ENCODE data around the gene MMS19.
"Not testable (repeated sequence)": the region's sequence is repeated elsewhere in the genome, so short reads cannot be mapped to it uniquely, and the experiment has no call there.

Gene MMS19

DNA sequence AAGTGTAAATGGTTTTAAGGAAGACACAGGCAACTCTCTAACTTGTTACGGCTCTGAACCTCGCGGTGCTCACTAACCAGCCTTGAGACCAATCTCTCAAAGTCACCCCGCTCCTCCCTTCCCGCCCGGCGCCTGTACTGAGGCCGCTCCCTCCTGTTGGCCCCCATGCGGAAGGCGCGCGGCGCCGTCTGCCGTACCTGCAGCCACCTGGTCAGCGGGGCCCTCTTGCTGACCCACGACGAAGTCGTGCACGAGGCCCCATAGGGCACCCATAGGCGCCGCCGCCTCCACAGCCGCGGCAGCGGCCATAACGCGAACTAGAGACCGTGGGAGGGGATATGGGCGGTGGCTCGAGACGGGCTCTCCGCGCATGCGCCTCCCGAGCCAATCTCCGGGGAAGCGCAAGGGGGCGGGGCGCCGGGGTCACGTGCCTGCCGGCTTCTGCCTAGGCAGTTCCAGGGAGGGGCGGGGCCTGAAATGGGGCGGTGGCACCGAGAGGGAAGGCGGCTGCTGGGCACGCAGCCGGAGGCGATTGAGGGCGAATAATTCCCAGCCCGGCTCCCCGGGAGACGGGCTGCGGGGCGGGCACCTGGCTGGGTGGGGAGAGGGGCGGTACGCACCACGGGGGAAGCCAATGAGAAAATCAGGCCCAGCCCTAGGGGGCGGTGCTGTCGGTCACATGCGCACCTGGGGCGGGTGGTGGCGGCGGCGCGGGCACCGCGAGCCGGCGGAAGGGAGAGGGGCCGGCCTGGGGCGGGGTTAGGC is at the start of gene MMS19:
Gene MMS19, minus strand, starts transcription at position 347 of the 765 bp plus-strand sequence. Its CDS starts 38 bp downstream, at position 309.
- DNase-seq (ENCODE audit: low read depth in 1 of 2, low spot score in 1 of 2) = peak; percentile 99

DNA sequence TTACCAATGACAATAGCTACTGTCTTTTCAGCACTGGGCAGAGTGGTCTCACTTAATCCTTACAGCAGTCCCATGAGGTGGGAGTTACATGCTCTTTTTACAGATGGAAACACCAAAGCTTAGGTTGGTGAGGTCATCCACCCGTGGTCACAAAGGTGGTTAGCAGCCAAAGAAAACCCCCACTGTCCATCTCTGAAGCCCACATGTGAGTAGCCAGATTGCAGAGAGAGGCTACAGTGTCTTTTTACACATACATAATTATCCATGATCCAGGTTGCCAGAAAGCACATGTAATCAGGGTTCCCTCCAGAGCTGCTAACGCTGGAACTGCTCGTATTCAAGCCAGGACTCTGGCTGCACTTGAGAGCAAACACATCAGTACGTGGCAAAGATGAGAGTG is 49.7 kb upstream of the MMS19 start:
- DNase-seq (ENCODE audit: low read depth in 1 of 2, low spot score in 1 of 2) = no peak

DNA sequence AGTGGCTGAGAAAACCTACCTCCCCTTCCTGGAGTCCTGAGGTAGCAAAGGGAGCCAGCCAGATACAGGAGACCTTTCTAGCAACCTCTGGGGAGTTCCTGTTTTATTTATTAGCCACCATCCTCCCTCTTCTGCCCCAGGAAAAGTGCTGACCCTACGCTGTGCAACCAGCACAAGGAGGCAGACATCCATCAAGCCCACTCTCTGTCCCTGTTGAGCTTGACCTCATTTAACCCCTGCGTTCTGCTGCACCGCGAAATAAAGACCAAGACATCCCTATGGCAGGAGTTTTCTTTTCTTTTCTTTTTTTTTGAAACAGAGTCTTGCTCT is 49.0 kb upstream of the MMS19 start:
- no peak for DNase-seq (ENCODE audit: low read depth in 1 of 2, low spot score in 1 of 2)

- no peak for DNase-seq (ENCODE audit: low read depth in 1 of 2, low spot score in 1 of 2)
These were observed 48.4 kb upstream of the MMS19 start for GRCh38 chr10:97546456-97547270.

- peak; percentile 16 to 55 for DNase-seq (ENCODE audit: low read depth in 1 of 2, low spot score in 1 of 2)
These were observed 44.9 kb upstream of the MMS19 start for GRCh38 chr10:97543025-97543546.

DNA sequence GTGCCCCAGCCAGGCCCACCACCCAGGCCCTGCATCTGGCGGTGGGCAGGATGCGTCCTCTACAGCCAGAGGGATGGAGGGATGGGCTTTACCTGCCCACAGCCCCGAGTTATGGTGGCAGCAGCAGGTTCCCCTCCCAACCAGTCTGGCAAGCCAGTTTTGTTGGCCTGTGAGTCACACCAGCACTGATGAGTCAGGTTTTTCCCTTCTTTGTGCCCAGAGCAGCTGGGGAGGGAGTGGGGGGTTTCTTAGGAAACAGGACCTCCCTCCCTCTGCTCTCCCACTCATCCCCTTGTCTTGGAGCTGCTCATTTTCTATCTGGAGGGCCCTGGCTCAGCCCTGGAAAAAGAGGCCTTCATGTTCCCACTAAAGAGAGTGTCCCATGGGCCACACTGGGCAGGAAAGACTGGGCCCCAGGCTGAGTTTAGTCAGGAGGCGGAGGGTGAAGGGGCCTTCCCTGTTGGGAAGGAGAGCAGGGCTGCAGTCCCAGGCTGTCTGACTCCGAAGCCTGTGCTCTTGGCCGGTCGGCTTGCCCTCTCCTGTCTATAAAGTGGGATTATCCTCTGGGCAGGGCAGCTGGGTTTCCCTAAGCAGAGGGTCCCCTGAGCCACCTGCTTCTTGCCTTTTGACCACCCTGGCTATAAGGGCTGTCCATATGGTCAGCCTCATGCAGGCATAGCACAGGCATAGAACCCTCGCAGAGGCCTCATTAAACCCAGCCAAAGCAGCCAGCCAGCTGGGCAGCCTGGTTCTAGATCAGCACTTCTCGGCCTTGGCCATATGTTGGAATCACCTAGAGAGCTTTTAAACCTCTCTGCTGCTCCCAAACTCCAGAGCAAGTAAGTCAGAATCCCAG is 44.2 kb upstream of the MMS19 start:
- DNase-seq (ENCODE audit: low read depth in 1 of 2, low spot score in 1 of 2) = peak in 1 of 2 donors; percentile 46

GRCh38 chr10:97540669-97541500 is 42.7 kb upstream of the MMS19 start:
- no peak for DNase-seq (ENCODE audit: low read depth in 1 of 2, low spot score in 1 of 2)

DNA sequence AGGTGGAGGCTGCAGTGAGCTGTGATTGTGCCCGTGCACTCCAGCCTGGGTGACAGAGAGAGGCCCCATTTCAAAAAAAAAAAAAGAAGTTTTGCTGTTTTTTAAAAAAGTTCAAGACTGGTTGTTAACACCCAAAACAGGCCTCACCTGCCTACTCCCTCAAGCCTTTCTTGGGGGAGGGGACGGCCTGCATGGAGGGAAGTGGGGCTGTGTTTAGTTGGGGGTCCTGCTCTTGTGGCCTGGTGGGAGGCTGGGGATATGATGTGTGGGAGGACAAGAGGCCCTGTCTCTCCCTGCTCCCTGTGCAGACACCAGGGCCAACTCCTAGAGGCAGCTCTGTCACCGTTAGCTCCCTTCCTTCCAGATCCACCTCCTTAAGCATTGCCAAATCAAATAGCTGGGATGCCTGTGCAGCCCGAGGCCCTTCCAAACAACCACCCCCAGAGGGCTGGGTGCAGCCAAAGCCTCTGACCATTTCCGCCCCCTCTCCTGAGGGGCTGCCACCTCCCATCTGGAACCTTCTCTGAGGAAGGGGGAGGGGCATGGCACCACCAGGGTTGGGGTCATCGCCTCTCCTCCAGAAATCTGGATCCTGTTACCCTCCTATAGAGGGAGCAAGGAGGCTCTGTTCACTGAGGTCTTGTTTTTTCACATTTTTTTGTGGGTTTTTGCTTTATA is 41.4 kb upstream of the MMS19 start:
- DNase-seq (ENCODE audit: low read depth in 1 of 2, low spot score in 1 of 2) = no peak

GRCh38 chr10:97538839-97539238 is 40.6 kb upstream of the MMS19 start:
- no peak for DNase-seq (ENCODE audit: low read depth in 1 of 2, low spot score in 1 of 2)

DNA sequence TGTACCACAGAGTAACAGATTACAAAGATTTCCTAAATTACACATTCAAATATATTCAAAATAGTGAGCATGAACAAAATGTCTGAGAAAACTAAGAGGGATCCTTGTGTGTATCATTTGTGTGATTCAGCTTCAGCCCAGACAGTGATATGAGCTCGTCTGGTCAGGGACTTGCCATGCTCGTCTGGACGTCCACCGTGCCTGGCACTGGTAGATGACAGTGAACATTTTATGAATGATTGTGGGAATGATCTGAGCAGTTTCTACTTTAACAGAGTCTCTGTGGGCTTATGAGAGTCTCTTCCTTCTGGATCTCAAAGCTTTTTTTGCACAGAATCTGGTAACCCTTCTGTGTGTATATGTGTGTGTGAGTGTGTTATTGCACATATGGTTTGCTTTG is 40.2 kb upstream of the MMS19 start:
- DNase-seq (ENCODE audit: low read depth in 1 of 2, low spot score in 1 of 2) = no peak

GRCh38 chr10:97537186-97537869 is 39.1 kb upstream of the MMS19 start:
- DNase-seq (ENCODE audit: low read depth in 1 of 2, low spot score in 1 of 2) = no peak

DNA sequence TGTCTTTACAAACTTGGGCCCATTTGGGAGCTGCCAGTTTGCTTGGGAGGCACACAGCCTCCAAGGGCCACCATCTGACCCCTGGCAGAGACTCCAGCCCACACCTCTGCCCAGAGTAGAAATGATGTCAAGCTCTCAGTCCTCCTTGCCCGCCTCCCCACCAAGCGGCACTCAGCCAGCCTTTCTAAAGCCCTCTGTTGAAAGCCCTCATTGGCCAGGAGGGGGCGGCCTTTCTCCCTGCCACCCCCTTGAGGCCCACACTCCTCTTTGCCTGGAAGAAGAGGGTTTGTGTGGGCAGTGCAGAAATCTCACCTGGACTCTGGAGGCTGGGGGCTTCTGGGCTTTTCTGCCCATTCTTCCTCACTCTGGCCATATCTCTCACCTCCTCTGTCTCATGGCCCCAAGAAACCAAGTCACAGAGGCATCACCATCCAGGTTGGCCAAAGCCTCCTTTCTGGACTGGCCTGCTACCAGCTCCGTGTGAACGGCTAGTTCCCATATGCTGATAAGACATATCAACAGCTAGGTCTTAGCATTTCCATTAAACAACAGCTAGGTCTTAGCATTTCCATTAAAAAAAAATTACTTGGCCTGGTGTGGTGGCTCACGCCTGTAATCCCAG is 36.6 kb upstream of the MMS19 start:
- peak in 1 of 2 donors; percentile 32 for DNase-seq (ENCODE audit: low read depth in 1 of 2, low spot score in 1 of 2)

DNA sequence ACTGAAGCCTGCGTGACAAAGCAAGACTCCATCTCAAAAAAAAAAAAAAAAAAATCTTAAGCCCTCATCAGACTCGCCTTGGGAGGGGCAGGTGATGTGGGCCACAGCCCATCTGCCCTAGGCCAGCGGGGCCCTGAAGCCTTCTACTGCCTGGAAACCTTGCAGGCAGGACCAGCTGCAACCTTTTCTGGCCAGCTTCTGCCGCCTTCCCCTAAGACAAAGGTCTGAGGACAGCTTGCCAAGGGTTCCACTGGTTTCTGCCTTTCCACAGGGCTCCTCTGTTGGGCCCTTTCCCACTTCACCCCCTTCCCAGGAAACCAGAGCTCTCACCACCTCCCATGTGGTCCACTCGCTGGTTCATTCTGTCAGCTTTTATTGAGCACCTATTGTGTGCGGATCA is 35.7 kb upstream of the MMS19 start:
- DNase-seq (ENCODE audit: low read depth in 1 of 2, low spot score in 1 of 2) = no peak

DNA sequence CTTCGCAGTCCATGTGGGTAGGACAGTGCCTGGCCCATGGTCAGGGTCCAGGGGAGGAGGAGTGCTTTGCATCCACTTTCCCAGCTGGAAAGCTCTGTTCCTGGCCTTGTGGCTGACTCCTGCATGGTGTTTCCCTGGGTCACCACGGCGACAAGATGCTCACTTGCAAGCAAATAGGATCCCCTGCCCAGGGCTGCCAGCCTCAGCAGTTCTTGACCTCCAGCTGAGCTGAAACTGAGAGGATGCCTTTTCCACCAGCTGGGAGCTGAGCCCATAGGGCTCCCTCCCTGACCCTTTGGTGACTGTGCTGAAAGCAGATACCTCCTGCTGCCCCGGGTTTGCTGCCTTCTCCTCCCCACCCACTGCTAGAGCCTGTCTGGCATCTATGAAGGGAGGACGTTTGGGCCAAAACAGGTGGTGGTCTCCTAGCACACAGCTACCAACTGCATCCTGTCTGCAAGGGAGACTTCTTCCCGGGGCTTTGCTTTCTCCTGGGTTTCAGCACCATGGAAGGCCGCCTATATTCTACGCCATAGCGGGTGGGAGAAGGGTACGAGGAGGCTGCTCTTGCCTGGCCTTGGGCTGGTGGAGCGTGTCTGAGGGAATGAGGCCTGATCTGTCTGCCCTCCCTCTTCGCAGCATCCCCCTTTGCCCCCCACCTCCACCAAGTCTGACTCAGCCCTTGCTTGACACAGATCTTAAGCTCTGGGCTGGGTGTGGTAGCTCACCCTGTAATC is 34.9 kb upstream of the MMS19 start:
- DNase-seq (ENCODE audit: low read depth in 1 of 2, low spot score in 1 of 2) = no peak

- DNase-seq (ENCODE audit: low read depth in 1 of 2, low spot score in 1 of 2) = no peak
These were observed 33.3 kb upstream of the MMS19 start for GRCh38 chr10:97531401-97531986.

- no peak for DNase-seq (ENCODE audit: low read depth in 1 of 2, low spot score in 1 of 2)
These were observed 31.7 kb upstream of the MMS19 start for GRCh38 chr10:97529685-97530465.

- not testable (repeated sequence) for DNase-seq (ENCODE audit: low read depth in 1 of 2, low spot score in 1 of 2)
These were observed 30.7 kb upstream of the MMS19 start for GRCh38 chr10:97528876-97529275.
